HCT116 (cell line): ENCODE results near the gene STPG2. TPM values are rescaled to one million over a fixed set of nuclear protein-coding genes. Genes with fewer than 3 reads are reported as not detected.

Source experiments
- ATAC-seq: fragments of 200-7000 bp; cut with Tn5 transposase; 2 replicates; pipeline ENCODE4 v1.9.1; 2020; ENCODE audit warnings: mild to moderate bottlenecking, moderate library complexity
- BruUV-seq: library from RNA; stranded (reverse); fragments of 400-500 nt; replicated peaks from 2 replicates; lab custom pipeline; 2021; lab: Mats Ljungman, UMichigan
- CTCF ChIA-PET: fragments of 300-600 bp; sonication (Branson Sonifier 250); formaldehyde crosslinking; loops from one replicate; lab custom pipeline; 2021; ENCODE audit warnings: antibody characterized with exemption; lab: Charles Lee
- POLR2A ChIA-PET: fragments of 300-600, 350-600 bp; sonication (Branson Sonifier 250); formaldehyde crosslinking; loops from one replicate; lab custom pipeline; 2021; ENCODE audit warnings: antibody characterized with exemption; lab: Charles Lee
- RAD21 ChIA-PET, 2 experiments: fragments of 300-600 bp; sonication (Branson Sonifier 250); formaldehyde crosslinking; loops; one replicate each; lab custom pipeline; 2023; ENCODE audit warnings: low total read pairs in 2 of 2; ENCODE audit not compliant: uncharacterized antibody in 2 of 2, unreplicated experiment in 2 of 2, low non-redundant PET in 1 of 2; lab: Charles Lee
- DNase-seq: peaks from one replicate; pipeline ENCODE4 v3.0.0-alpha.2; 2010; ENCODE audit warnings: low read depth, low spot score
- H2AFZ ChIP-seq: fragments of 200-600 bp; shearing (Covaris generic), sonication (generic); 2 replicates; pipeline ENCODE4 v1.6.1; 2017; ENCODE audit warnings: low read depth, mixed run types, mixed read lengths, antibody characterized with exemption, low read length; ENCODE audit not compliant: poor library complexity, severe bottlenecking
- H3K27ac ChIP-seq: 2 replicates; pipeline ENCODE4 v1.5.1; 2012; ENCODE audit warnings: low read depth, low read length
- H3K27me3 ChIP-seq: fragments of 200-600 bp; sonication (generic); 2 replicates; pipeline ENCODE4 v1.6.1; 2016; ENCODE audit warnings: mixed run types, low read length, mixed read lengths; ENCODE audit not compliant: insufficient read depth
- H3K36me3 ChIP-seq, 2 experiments: fragments of 200-500 bp in 1 of 2; fragments of 200-600 bp in 1 of 2; sonication (Bioruptor generic) in 1 of 2; sonication (generic) in 1 of 2; 2 replicates each; pipeline versions ENCODE4 v1.5.1 to v1.6.1; 2014 to 2016; ENCODE audit warnings: low read length in 2 of 2, inconsistent platforms in 1 of 2, mixed read lengths in 1 of 2, mixed run types in 1 of 2; ENCODE audit not compliant: insufficient read depth in 2 of 2, control insufficient read depth in 1 of 2
- H3K4me1 ChIP-seq, 2 experiments: fragments of 200-600 bp in 1 of 2; sonication (generic) in 1 of 2; 2 replicates each; pipeline versions ENCODE4 v1.5.1 to v1.6.1; 2012 to 2017; ENCODE audit warnings: low read length in 2 of 2, inconsistent platforms in 1 of 2, mild to moderate bottlenecking in 1 of 2, mixed read lengths in 1 of 2, mixed run types in 1 of 2, moderate library complexity in 1 of 2; ENCODE audit not compliant: insufficient read depth in 2 of 2, control insufficient read depth in 1 of 2
- H3K4me2 ChIP-seq: fragments of 200-600 bp; sonication (generic); 2 replicates; pipeline ENCODE4 v1.6.1; 2017; ENCODE audit warnings: mixed run types, low read length, mixed read lengths
- H3K4me3 ChIP-seq, 2 experiments: fragments of 200-600 bp in 1 of 2; sonication (generic) in 1 of 2; replicated peaks in 1 of 2; 2 replicates each; pipeline ENCODE4 v1.5.1; 2011 to 2016; ENCODE audit warnings: low read length in 2 of 2, control low read depth in 1 of 2, low read depth in 1 of 2, mild to moderate bottlenecking in 1 of 2, mixed read lengths in 1 of 2, mixed run types in 1 of 2
- H3K79me2 ChIP-seq: fragments of 200-600 bp; sonication (generic); 2 replicates; pipeline ENCODE4 v1.6.1; 2017; ENCODE audit warnings: mild to moderate bottlenecking, mixed run types, low read length, moderate library complexity, mixed read lengths; ENCODE audit not compliant: insufficient read depth
- H3K9ac ChIP-seq: fragments of 200-600 bp; sonication (generic); 2 replicates; pipeline ENCODE4 v1.6.1; 2016; ENCODE audit warnings: low read length, mixed read lengths
- H3K9me2 ChIP-seq: fragments of 200-600 bp; sonication (generic), shearing (Covaris generic); 2 replicates; pipeline ENCODE4 v1.6.1; 2017; ENCODE audit warnings: mixed run types, mild to moderate bottlenecking, moderate library complexity; ENCODE audit not compliant: insufficient read depth
- H3K9me3 ChIP-seq, 2 experiments: fragments of 200-500 bp in 1 of 2; fragments of 200-600 bp in 1 of 2; sonication (Bioruptor generic) in 1 of 2; sonication (generic) in 1 of 2; 2 replicates each; pipeline ENCODE4 v1.6.1; 2014 to 2017; ENCODE audit warnings: low read length in 2 of 2, mixed read lengths in 2 of 2, inconsistent platforms in 1 of 2, low read depth in 1 of 2, mild to moderate bottlenecking in 1 of 2, mixed run types in 1 of 2, moderate library complexity in 1 of 2; ENCODE audit not compliant: control insufficient read depth in 1 of 2, insufficient read depth in 1 of 2
- H4K20me1 ChIP-seq: fragments of 200-600 bp; sonication (generic), shearing (Covaris generic); 2 replicates; pipeline ENCODE4 v1.6.1; 2017; ENCODE audit warnings: mixed run types, mild to moderate bottlenecking, moderate library complexity; ENCODE audit not compliant: insufficient read depth
- ATF3 ChIP-seq: IDR thresholded peaks from 2 replicates; pipeline ENCODE4 v1.6.1; 2012
- CBX3 ChIP-seq: IDR thresholded peaks from 2 replicates; pipeline ENCODE4 v1.6.1; 2012; ENCODE audit warnings: low read depth
- CEBPB ChIP-seq: IDR thresholded peaks from 2 replicates; pipeline ENCODE4 v1.6.1; 2012; ENCODE audit warnings: low read depth
- JUND ChIP-seq: IDR thresholded peaks from 2 replicates; pipeline ENCODE4 v1.6.1; 2012
- RAD21 ChIP-seq: IDR thresholded peaks from 2 replicates; pipeline ENCODE4 v1.6.1; 2012; ENCODE audit warnings: low read depth, mild to moderate bottlenecking
- SIN3A ChIP-seq: IDR thresholded peaks from 2 replicates; pipeline ENCODE4 v1.6.1; 2012; ENCODE audit warnings: low read depth
- SRF ChIP-seq: IDR thresholded peaks from 2 replicates; pipeline ENCODE4 v1.6.1; 2012; ENCODE audit warnings: low read depth
- YY1 ChIP-seq: IDR thresholded peaks from 2 replicates; pipeline ENCODE4 v1.6.1; 2011; ENCODE audit warnings: low read length, low read depth, moderate library complexity, mild to moderate bottlenecking; ENCODE audit not compliant: insufficient replicate concordance; ENCODE audit errors: extremely low read depth
- ZNF274 ChIP-seq: fragments of 200-500 bp; sonication (Bioruptor generic); IDR thresholded peaks from 2 replicates; pipeline ENCODE4 v1.6.1; 2014; ENCODE audit warnings: mild to moderate bottlenecking, low read depth, low read length, inconsistent platforms
- intact Hi-C: fragments of 100-400 bp; cut with micrococcal nuclease; formaldehyde crosslinking; loops from 2 replicates; pipeline ENCODE4 v1.10.0; 2022
- total RNA-seq: library from RNA; stranded (reverse); gene quantifications from one replicate; pipeline ENCODE4 v1.2.1, GENCODE V29; 2021; ENCODE audit not compliant: unreplicated experiment

Gene STPG2
- total RNA-seq, 1 experiment from 2014 or later = not detected

- peak; percentile 60 for TF ChIP-seq YY1
- no peak for TF ChIP-seq ATF3
- TF ChIP-seq CBX3 = peak; percentile 88
- peak; percentile 57; the same call in 1 of the 2 replicates for TF ChIP-seq SIN3A
- TF ChIP-seq CEBPB = no peak
- TF ChIP-seq RAD21 = peak; percentile 39
- TF ChIP-seq SRF = peak; percentile 77; the same call in 1 of the 2 replicates
Measured at GRCh38 chr4:98143001-98143899, at the start of gene STPG2 (continued).

DNA sequence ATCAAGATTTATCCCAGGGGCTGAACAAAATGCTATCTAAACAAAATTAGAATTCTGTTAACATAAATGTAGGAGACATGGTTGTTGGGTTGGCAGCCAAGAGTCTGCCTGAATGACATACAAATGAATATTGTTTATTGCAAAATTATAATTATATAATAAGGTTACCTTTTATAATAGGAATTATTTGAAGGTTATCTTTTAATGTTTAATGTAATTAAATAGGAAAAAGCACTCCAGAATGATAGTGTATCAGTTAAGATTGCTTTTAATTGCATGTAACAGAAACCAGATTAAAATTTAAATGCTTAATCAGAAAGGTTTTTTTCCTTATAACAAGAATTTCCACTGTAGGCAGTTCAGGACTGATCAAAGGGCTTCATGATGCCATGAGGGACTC, 42.0 kb upstream of the STPG2 start:
- Histone ChIP-seq H2AFZ (no peak overlapping the region), H3K4me3 (no peak overlapping the region), H4K20me1 (no peaks in the 10 kb centered on the region), H3K4me1 (no peaks in the 10 kb centered on the region), H3K9me2 (no peaks in the 10 kb centered on the region), H3K9me3 (no peaks in the 10 kb centered on the region), H3K4me2 (no peak overlapping the region), H3K79me2 (no peaks in the 10 kb centered on the region), H3K27me3 (no peaks in the 10 kb centered on the region), H3K27ac (no peak overlapping the region), H3K36me3 (no peaks in the 10 kb centered on the region), H3K9ac (no peak overlapping the region)
- no peak for TF ChIP-seq ZNF274
- no peak for TF ChIP-seq YY1
- no peak for TF ChIP-seq JUND
- RAD21 ChIA-PET = no interaction called here
- BruUV-seq = no TSS peak
- POLR2A ChIA-PET = no interaction called here
- intact Hi-C loops = no loop called here
- no peak for ATAC-seq
- CTCF ChIA-PET = no interaction called here
- no peak for DNase-seq
